ENCODE results near the gene ADCY4.

DNA sequence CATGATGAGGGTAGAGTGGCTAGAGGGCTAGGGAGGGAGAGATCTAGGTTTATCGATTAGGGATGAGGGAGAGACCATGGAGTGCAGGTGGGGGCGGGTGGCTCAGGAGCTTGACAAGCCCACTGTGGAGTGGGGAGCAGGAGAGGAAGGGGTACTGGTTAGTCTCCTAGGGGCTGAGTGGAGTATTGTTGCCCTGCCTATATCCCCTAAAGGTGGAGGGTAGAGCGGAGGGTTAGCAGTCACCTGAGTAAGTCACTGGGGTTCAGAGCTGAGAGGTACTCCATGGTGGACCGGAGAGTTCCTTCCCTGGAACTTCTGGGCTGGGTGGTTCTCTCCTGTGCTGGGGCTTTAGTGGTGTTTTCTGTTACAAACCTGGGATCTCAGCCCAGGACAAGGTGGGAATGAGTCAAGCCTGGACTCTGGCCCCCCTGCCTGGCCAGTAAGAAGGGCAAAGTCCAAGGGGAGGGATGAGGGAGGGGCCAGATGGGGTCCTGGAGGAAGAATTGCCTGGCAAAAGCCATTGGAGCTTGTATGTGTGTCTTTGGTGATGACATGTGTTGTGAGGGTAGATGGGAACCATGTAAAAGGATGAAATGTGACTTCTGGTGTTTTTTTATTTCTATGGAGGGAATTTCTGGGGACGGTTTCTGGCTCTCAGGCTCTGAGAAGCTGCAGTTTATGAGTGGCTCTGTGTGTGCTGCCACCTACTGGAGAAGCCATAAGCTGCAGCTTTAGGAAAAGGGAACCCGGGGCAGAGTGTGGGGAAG lies 27.1 kb downstream of the ADCY4 start, which contains the start of gene CIDEB:
- peak; percentile 95 for TF ChIP-seq CTCF (IDR thresholded peaks at IDR 0.05; ENCODE audit: insufficient read depth, low read length)
- TF ChIP-seq REST (IDR thresholded peaks at IDR 0.05; ENCODE audit: insufficient replicate concordance, low read depth), result no peak
- TF ChIP-seq GABPA (IDR thresholded peaks at IDR 0.05; ENCODE audit: low read depth), result no peak
- TF ChIP-seq SPI1 (IDR thresholded peaks at IDR 0.05; ENCODE audit: borderline replicate concordance, low read depth), result peak; percentile 97
- TF ChIP-seq POLR2AphosphoS5 (IDR thresholded peaks at IDR 0.05; ENCODE audit: low read depth), result no peak

Measured in HL-60 (cell line).